ENCODE data around the gene CCDC40. TPM values are rescaled to one million over a fixed set of nuclear protein-coding genes. Genes with fewer than 3 reads are reported as not detected.
A peak's percentile ranks its signal among the peaks of the same experiment; 100 is the strongest.

Gene CCDC40
- total and polyA plus RNA-seq, 7 donors: 1.4 to 25.8 (median 5.3) TPM; not detected in 2

- intact Hi-C loops (cut with DNase I): loop anchor here (2.0 to 5.0 kb wide), 4 partner anchors 46 to 139 kb away; partner anchors contain the start of genes GAA, RNF213, SGSH and SLC26A11
Measured at GRCh38 chr17:80146121-80147034, 109.9 kb downstream of the CCDC40 start.

DNA sequence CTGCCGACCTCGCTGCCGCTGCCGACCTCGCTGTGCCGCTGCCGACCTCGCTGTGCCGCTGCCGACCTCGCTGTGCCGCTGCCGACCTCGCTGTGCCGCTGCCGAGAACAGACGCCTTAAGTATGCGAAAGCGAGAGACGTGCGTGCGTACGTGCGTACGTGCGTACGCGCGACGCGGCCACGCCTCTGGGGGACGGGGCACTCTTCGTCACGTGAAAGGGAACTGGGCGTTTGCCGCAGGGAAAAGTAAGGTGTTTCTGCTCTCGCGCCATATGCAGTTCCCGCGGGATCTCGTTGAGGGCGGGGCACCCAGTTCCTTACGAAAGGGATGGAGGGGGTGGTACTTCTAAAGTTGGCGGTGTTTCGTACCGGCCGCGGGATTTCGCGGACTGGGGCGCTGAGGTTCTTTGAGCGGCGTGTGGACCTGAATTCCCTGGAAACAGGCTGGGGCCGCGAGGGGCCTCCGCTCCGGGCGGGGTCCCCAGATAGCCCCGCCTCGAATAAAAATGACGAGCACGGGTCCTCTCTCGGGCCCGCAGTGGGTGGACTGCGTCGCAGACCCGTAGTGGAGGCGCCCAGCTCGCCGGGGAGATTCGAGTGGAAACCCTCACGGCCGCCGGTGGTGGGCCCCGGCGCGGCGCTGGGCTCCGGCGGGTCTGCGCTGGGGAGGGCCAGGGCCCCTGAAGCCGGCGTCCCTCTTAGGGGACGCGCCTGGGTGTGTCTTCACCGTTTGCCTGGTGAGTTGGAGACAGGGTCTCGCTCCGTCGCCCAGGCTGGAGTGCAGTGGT is 110.8 kb downstream of the CCDC40 start, which contains the start of gene EIF4A3:
TSS of gene EIF4A3 (minus strand) at position 94 of the 788 bp plus-strand sequence. CDS start 167 bp downstream, outside the sequence.
- TF ChIP-seq POLR2AphosphoS5 (IDR thresholded peaks at IDR 0.05): peak; percentile 90 to 98 (median 90)
- TF ChIP-seq POLR2A (IDR thresholded peaks at IDR 0.05): peak; percentile 54 to 80
- TF ChIP-seq, protein P1, sequence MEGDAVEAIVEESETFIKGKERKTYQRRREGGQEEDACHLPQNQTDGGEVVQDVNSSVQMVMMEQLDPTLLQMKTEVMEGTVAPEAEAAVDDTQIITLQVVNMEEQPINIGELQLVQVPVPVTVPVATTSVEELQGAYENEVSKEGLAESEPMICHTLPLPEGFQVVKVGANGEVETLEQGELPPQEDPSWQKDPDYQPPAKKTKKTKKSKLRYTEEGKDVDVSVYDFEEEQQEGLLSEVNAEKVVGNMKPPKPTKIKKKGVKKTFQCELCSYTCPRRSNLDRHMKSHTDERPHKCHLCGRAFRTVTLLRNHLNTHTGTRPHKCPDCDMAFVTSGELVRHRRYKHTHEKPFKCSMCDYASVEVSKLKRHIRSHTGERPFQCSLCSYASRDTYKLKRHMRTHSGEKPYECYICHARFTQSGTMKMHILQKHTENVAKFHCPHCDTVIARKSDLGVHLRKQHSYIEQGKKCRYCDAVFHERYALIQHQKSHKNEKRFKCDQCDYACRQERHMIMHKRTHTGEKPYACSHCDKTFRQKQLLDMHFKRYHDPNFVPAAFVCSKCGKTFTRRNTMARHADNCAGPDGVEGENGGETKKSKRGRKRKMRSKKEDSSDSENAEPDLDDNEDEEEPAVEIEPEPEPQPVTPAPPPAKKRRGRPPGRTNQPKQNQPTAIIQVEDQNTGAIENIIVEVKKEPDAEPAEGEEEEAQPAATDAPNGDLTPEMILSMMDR (IDR thresholded peaks at IDR 0.05): no peak
- peak in 3 of 4 donors; percentile 75 to 99 (median 91) for TF ChIP-seq EP300 (IDR thresholded peaks at IDR 0.05)
- intact Hi-C loops (cut with DNase I): loop anchor here (2.0 to 5.0 kb wide), 4 partner anchors 46 to 140 kb away; partner anchors contain the start of genes GAA, RNF213, SGSH and SLC26A11
- Histone ChIP-seq H3K9me3 (no peaks in the 10 kb centered on the region), H3K27me3 (no peaks in the 10 kb centered on the region), H3K4me1 (peaks cover 0 to 33% (median 29%) of the 10 kb centered on the region in 4 donors), H3K36me3 (peaks cover 0 to 20% (median 19%) of the 10 kb centered on the region in 4 donors), H3K27ac (peak within 1 kb of the TSS; percentile 93 to 98 (median 96)), H3K4me3 (peak within 1 kb of the TSS; percentile 79 to 98 (median 94))
- 0% methylated on average over 90 of the region's 90 CpGs for WGBS, 2 donors
- DNase-seq: peak; percentile 99

More at GRCh38 chr17:80146121-80147034, 109.9 kb downstream of the CCDC40 start:
- Histone ChIP-seq H3K27ac (peak overlapping the region; percentile 93 to 98 (median 96)), H3K36me3 (peaks cover 0 to 29% (median 28%) of the 10 kb centered on the region in 4 donors), H3K27me3 (no peaks in the 10 kb centered on the region), H3K9me3 (no peaks in the 10 kb centered on the region), H3K4me1 (peaks cover 0 to 33% (median 28%) of the 10 kb centered on the region in 4 donors), H3K4me3 (peak overlapping the region; percentile 79 to 98 (median 94))
- DNase-seq: peak; percentile 47
- 0% methylated on average over 69 of the region's 69 CpGs for WGBS, 2 donors
- TF ChIP-seq POLR2A (IDR thresholded peaks at IDR 0.05) (no peak), POLR2AphosphoS5 (IDR thresholded peaks at IDR 0.05) (no peak)
- TF ChIP-seq, protein P1 (IDR thresholded peaks at IDR 0.05): no peak

Small RNAs within 50 kb of the gene (small RNA-seq; reads per million reads assigned to genes)
- gene AC087741.2 (0 reads per million in 3 donors), gene MIR1268B (0 reads per million in 3 donors)

Other genes starting within 250 kb of the CCDC40 start
- 1 to 10 TPM in 2 of 4 donors, under 1 TPM in 2; 0.28 to 1.8 (median 1.2) TPM for gene CBX8, start 239.6 kb upstream of the CCDC40 start, total RNA-seq
- gene CBX8, start 239.6 kb upstream of the CCDC40 start, polyA plus RNA-seq: 1 to 10 TPM; 2.4 to 5.6 (median 4.9) TPM
- gene CBX4, start 197.2 kb upstream of the CCDC40 start, total RNA-seq: 1 to 10 TPM; 6.1 to 9.8 (median 7.5) TPM
- 10 to 100 TPM in 1 of 3 donors, 1 to 10 TPM in 2; 3.5 to 14.2 (median 8.4) TPM for gene CBX4, start 197.2 kb upstream of the CCDC40 start, polyA plus RNA-seq
- gene TBC1D16, start 770 bp upstream of the CCDC40 start, total RNA-seq: 10 to 100 TPM; 15.1 to 21.9 (median 16.2) TPM
- gene TBC1D16, start 770 bp upstream of the CCDC40 start, polyA plus RNA-seq: 10 to 100 TPM in 1 of 3 donors, 1 to 10 TPM in 2; 3.6 to 17.2 (median 4.2) TPM
- 10 to 100 TPM; 38.5 to 74.2 (median 54.4) TPM for gene GAA, start 64.9 kb downstream of the CCDC40 start, total RNA-seq
- 10 to 100 TPM; 13.8 to 35.7 (median 30.7) TPM for gene GAA, start 64.9 kb downstream of the CCDC40 start, polyA plus RNA-seq
- gene EIF4A3, start 110.5 kb downstream of the CCDC40 start, total RNA-seq: 10 to 100 TPM; 26.6 to 45.1 (median 39.8) TPM
- gene EIF4A3, start 110.5 kb downstream of the CCDC40 start, polyA plus RNA-seq: 10 to 100 TPM; 60.7 to 97.1 (median 85.1) TPM
- not detected for gene CARD14, start 133.4 kb downstream of the CCDC40 start, total RNA-seq
- 1 to 10 TPM in 2 of 3 donors, under 1 TPM in 1; 0.23 to 1.8 (median 1.5) TPM for gene CARD14, start 133.4 kb downstream of the CCDC40 start, polyA plus RNA-seq
- gene SGSH, start 183.7 kb downstream of the CCDC40 start, total RNA-seq: 10 to 100 TPM; 11.4 to 31.6 (median 12.9) TPM
- 10 to 100 TPM in 1 of 3 donors, 1 to 10 TPM in 2; 3.6 to 37.0 (median 6.7) TPM for gene SGSH, start 183.7 kb downstream of the CCDC40 start, polyA plus RNA-seq
- gene SLC26A11, start 183.8 kb downstream of the CCDC40 start, total RNA-seq: 10 to 100 TPM in 3 of 4 donors, 1 to 10 TPM in 1; 6.8 to 14.5 (median 11.5) TPM
- gene SLC26A11, start 183.8 kb downstream of the CCDC40 start, polyA plus RNA-seq: 1 to 10 TPM; 2.3 to 9.3 (median 3.0) TPM
- gene RNF213, start 224.2 kb downstream of the CCDC40 start, total RNA-seq: 100 to 1,000 TPM in 1 of 4 donors, 10 to 100 TPM in 3; 48.2 to 109 (median 52.7) TPM
- 100 to 1,000 TPM in 1 of 3 donors, 10 to 100 TPM in 1, 1 to 10 TPM in 1; 7.8 to 138 (median 14.6) TPM for gene RNF213, start 224.2 kb downstream of the CCDC40 start, polyA plus RNA-seq